SK-N-SH (cell line): ENCODE measurements around the gene PLCB3. TPM values are rescaled to one million over a fixed set of nuclear protein-coding genes. Genes with fewer than 3 reads are reported as not detected.

Source experiments
- CTCF ChIA-PET: fragments of 300-600, 350-600 bp; formaldehyde crosslinking; extraction: SDS; loops from one replicate; lab custom pipeline; 2021; lab: Yijun Ruan, JAX
- POLR2A ChIA-PET: fragments of 350-600 bp; sonication (Branson Sonifier 250); formaldehyde crosslinking; extraction: SDS; loops from one replicate; lab custom pipeline; 2020; ENCODE audit warnings: antibody characterized with exemption, inconsistent platforms; lab: Yijun Ruan, JAX
- DNase-seq: peaks from one replicate; pipeline ENCODE4 v3.0.0; 2012
- H2AFZ ChIP-seq: fragments of 200-600 bp; sonication (generic); 2 replicates; pipeline ENCODE4 v1.8.1; 2016; ENCODE audit warnings: antibody characterized with exemption, mild to moderate bottlenecking, low read depth
- H3F3A ChIP-seq: fragments of 200-600 bp; sonication (generic); replicated peaks from 2 replicates; pipeline ENCODE3; 2016; ENCODE audit warnings: antibody characterized with exemption, mild to moderate bottlenecking; ENCODE audit not compliant: insufficient read depth
- H3K27ac ChIP-seq, 2 experiments: fragments of 200-500 bp in 1 of 2; fragments of 200-600 bp in 1 of 2; sonication (Bioruptor generic) in 1 of 2; sonication (generic), shearing (Covaris generic) in 1 of 2; 2 replicates each; pipeline versions ENCODE4 v1.5.1 to v1.6.1; 2014 to 2016; ENCODE audit warnings: low read depth in 2 of 2, inconsistent platforms in 1 of 2, low read length in 1 of 2, mild to moderate bottlenecking in 1 of 2, mixed read lengths in 1 of 2
- H3K27me3 ChIP-seq: fragments of 200-600 bp; sonication (generic), shearing (Covaris generic); 2 replicates; pipeline ENCODE4 v1.6.1; 2016; ENCODE audit warnings: mixed run types; ENCODE audit not compliant: insufficient read depth
- H3K36me3 ChIP-seq, 2 experiments: fragments of 200-500 bp in 1 of 2; fragments of 200-600 bp in 1 of 2; sonication (Bioruptor generic) in 1 of 2; sonication (generic) in 1 of 2; replicated peaks in 1 of 2; 2 replicates each; pipeline versions ENCODE3 to v1.5.1; 2014 to 2016; ENCODE audit warnings: low read length in 1 of 2, mild to moderate bottlenecking in 1 of 2; ENCODE audit not compliant: insufficient read depth in 2 of 2, control insufficient read depth in 1 of 2
- H3K4me1 ChIP-seq, 2 experiments: fragments of 200-500 bp in 1 of 2; fragments of 200-600 bp in 1 of 2; sonication (Bioruptor generic) in 1 of 2; sonication (generic), shearing (Covaris generic) in 1 of 2; 2 replicates each; pipeline versions ENCODE4 v1.5.1 to v1.6.1; 2014 to 2016; ENCODE audit warnings: low read depth in 1 of 2, low read length in 1 of 2, mixed run types in 1 of 2; ENCODE audit not compliant: insufficient read depth in 2 of 2, control insufficient read depth in 1 of 2
- H3K4me2 ChIP-seq: fragments of 200-600 bp; sonication (generic), shearing (Covaris generic); 2 replicates; pipeline ENCODE4 v1.6.1; 2017; ENCODE audit warnings: mixed run types
- H3K4me3 ChIP-seq, 2 experiments: fragments of 200-500 bp in 1 of 2; fragments of 200-600 bp in 1 of 2; sonication (Bioruptor generic) in 1 of 2; sonication (generic), shearing (Covaris generic) in 1 of 2; 2 replicates each; pipeline versions ENCODE4 v1.5.1 to v1.8.1; 2014 to 2016; ENCODE audit warnings: low read depth in 2 of 2, inconsistent platforms in 1 of 2, low read length in 1 of 2, mild to moderate bottlenecking in 1 of 2, mixed read lengths in 1 of 2, moderate library complexity in 1 of 2
- H3K79me2 ChIP-seq: fragments of 200-600 bp; sonication (generic); 2 replicates; pipeline ENCODE4 v1.8.1; 2017; ENCODE audit warnings: mild to moderate bottlenecking; ENCODE audit not compliant: insufficient read depth
- H3K9ac ChIP-seq: fragments of 200-600 bp; sonication (generic); 2 replicates; pipeline ENCODE4 v1.6.1; 2017; ENCODE audit warnings: mixed run types
- H3K9me2 ChIP-seq: fragments of 200-600 bp; sonication (generic); 2 replicates; pipeline ENCODE4 v1.6.1; 2017; ENCODE audit warnings: mixed run types
- H3K9me3 ChIP-seq: fragments of 200-600 bp; sonication (generic); 2 replicates; pipeline ENCODE4 v1.6.1; 2017; ENCODE audit warnings: mixed run types, mild to moderate bottlenecking, moderate library complexity
- H4K20me1 ChIP-seq: fragments of 200-600 bp; sonication (generic); 2 replicates; pipeline ENCODE4 v1.6.1; 2017; ENCODE audit warnings: mild to moderate bottlenecking, mixed run types; ENCODE audit not compliant: insufficient read depth
- CHD2 ChIP-seq: fragments of 150-350 bp; IDR thresholded peaks from 2 replicates; pipeline ENCODE4 v1.6.1; 2018; ENCODE audit warnings: low read length; ENCODE audit not compliant: partially characterized antibody
- ELF1 ChIP-seq: IDR thresholded peaks from 2 replicates; pipeline ENCODE4 v1.4.0; 2012
- EP300 ChIP-seq, 2 experiments: IDR thresholded peaks; 2 replicates each; pipeline versions ENCODE4 v1.4.0 to v1.6.1; 2012; ENCODE audit warnings: borderline replicate concordance in 1 of 2, low read depth in 1 of 2, low read length in 1 of 2
- EZH2phosphoT487 ChIP-seq: fragments of 200-600 bp; sonication (generic); IDR thresholded peaks from 2 replicates; pipeline ENCODE4 v1.6.1; 2017; ENCODE audit warnings: low read depth, mixed run types, mild to moderate bottlenecking, antibody characterized with exemption, moderate library complexity, borderline replicate concordance
- FOSL2 ChIP-seq: IDR thresholded peaks from 2 replicates; pipeline ENCODE4 v1.4.0; 2012; ENCODE audit warnings: low read depth, mild to moderate bottlenecking, moderate library complexity, borderline replicate concordance
- FOXJ3 ChIP-seq: sonication (generic); formaldehyde crosslinking; IDR thresholded peaks from 2 replicates; pipeline ENCODE4 v1.5.1; 2020; ENCODE audit warnings: mild to moderate bottlenecking, missing genetic modification reagents
- FOXM1 ChIP-seq: IDR thresholded peaks from 2 replicates; pipeline ENCODE4 v1.4.0; 2012; ENCODE audit warnings: low read depth, mild to moderate bottlenecking
- GABPA ChIP-seq: IDR thresholded peaks from 2 replicates; pipeline ENCODE4 v1.4.0; 2012; ENCODE audit warnings: low read depth, mild to moderate bottlenecking
- GATA2 ChIP-seq: sonication (generic); formaldehyde crosslinking; IDR thresholded peaks from 2 replicates; pipeline ENCODE4 v1.5.0; 2020; ENCODE audit warnings: mild to moderate bottlenecking, missing genetic modification reagents
- JUND ChIP-seq: IDR thresholded peaks from 2 replicates; pipeline ENCODE4 v1.4.0; 2012
- MAX ChIP-seq: IDR thresholded peaks from 2 replicates; pipeline ENCODE4 v1.4.0; 2012; ENCODE audit warnings: low read depth
- MEF2A ChIP-seq: IDR thresholded peaks from 2 replicates; pipeline ENCODE4 v1.4.0; 2012; ENCODE audit warnings: low read depth, borderline replicate concordance
- MXI1 ChIP-seq: IDR thresholded peaks from 2 replicates; pipeline ENCODE4 v1.6.1; 2012; ENCODE audit warnings: mild to moderate bottlenecking, low read depth, low read length, improper control_type of control experiment
- NFIC ChIP-seq: IDR thresholded peaks from 2 replicates; pipeline ENCODE4 v1.4.0; 2012; ENCODE audit warnings: borderline replicate concordance
- NRF1 ChIP-seq: IDR thresholded peaks from 2 replicates; pipeline ENCODE4 v1.6.1; 2012; ENCODE audit warnings: low read depth, mild to moderate bottlenecking, low read length
- PBX3 ChIP-seq: IDR thresholded peaks from 2 replicates; pipeline ENCODE4; 2012
- POLR2AphosphoS5 ChIP-seq: IDR thresholded peaks from 2 replicates; pipeline ENCODE4 v1.6.1; 2012; ENCODE audit warnings: low read depth, low read length
- RAD21 ChIP-seq: IDR thresholded peaks from 2 replicates; pipeline ENCODE4 v1.6.1; 2012; ENCODE audit warnings: mild to moderate bottlenecking, low read length
- RCOR1 ChIP-seq: fragments of 150-350 bp; IDR thresholded peaks from 2 replicates; pipeline ENCODE4 v1.6.1; 2017; ENCODE audit warnings: antibody characterized with exemption, low read length
- RFX5 ChIP-seq: IDR thresholded peaks from 2 replicates; pipeline ENCODE4 v1.6.1; 2012; ENCODE audit warnings: mild to moderate bottlenecking, improper control_type of control experiment, low read length
- RXRA ChIP-seq: IDR thresholded peaks from 2 replicates; pipeline ENCODE4 v1.4.0; 2012; ENCODE audit warnings: low read depth, mild to moderate bottlenecking, borderline replicate concordance
- SMC3 ChIP-seq: IDR thresholded peaks from 2 replicates; pipeline ENCODE4 v1.6.1; 2012; ENCODE audit warnings: low read depth, low read length, improper control_type of control experiment
- TAF1 ChIP-seq: IDR thresholded peaks from 2 replicates; pipeline ENCODE4 v1.6.1; 2012; ENCODE audit warnings: low read depth, mild to moderate bottlenecking, low read length, moderate library complexity, borderline replicate concordance
- TCF12 ChIP-seq: IDR thresholded peaks from 2 replicates; pipeline ENCODE4 v1.4.0; 2012
- TEAD4 ChIP-seq: IDR thresholded peaks from 2 replicates; pipeline ENCODE4 v1.4.0; 2012; ENCODE audit warnings: mild to moderate bottlenecking, borderline replicate concordance; ENCODE audit not compliant: insufficient read depth
- USF1 ChIP-seq: IDR thresholded peaks from 2 replicates; pipeline ENCODE4 v1.4.0; 2012; ENCODE audit warnings: low read depth, borderline replicate concordance
- USF2 ChIP-seq: fragments of 150-350 bp; IDR thresholded peaks from 2 replicates; pipeline ENCODE4 v1.6.1; 2017; ENCODE audit warnings: antibody characterized with exemption, low read length, low read depth, borderline replicate concordance
- YY1 ChIP-seq: IDR thresholded peaks from 2 replicates; pipeline ENCODE4 v1.4.0; 2012; ENCODE audit warnings: low read depth, mild to moderate bottlenecking
- WGBS: methylation state at CpG from one replicate; pipeline ENCODE4 v1.1.6; 2017; ENCODE audit warnings: low lambda C conversion rate; 5-methylcytosine and 5-hydroxymethylcytosine counted together
- polyA plus RNA-seq, 3 experiments: library from polyadenylated mRNA; depleted of rRNA; stranded (reverse); fragments of >200 nt; gene quantifications; 2 replicates each; pipeline ENCODE4 v1.2.3, GENCODE V29; 2012
- TF ChIP-seq, protein P1 (sequence below): IDR thresholded peaks from 2 replicates; pipeline ENCODE4 v1.4.0; 2012; ENCODE audit warnings: low read depth, borderline replicate concordance

PLCB3 gene
- polyA plus RNA-seq, 1 of the 3 experiments (the other 2 are of a cell fraction): 30.4 TPM

GRCh38 chr11:64241491-64242374 is 9.6 kb upstream of the PLCB3 start:
- POLR2A ChIA-PET: interaction anchor here (0.6 to 12.4 kb wide), 13 partner anchors 8 to 152 kb away, joined by 3 to 112 read pairs (median 4); partner anchors contain the start of genes BAD, DNAJC4, ESRRA and GPR137
- Histone ChIP-seq H3K9me2 (no peaks in the 10 kb centered on the region), H3K27me3 (no peaks in the 10 kb centered on the region), H3K79me2 (peaks cover 48% of the 10 kb centered on the region), H3K9me3 (no peaks in the 10 kb centered on the region), H4K20me1 (no peaks in the 10 kb centered on the region), H2AFZ (0 out of 2 replicates have a peak overlapping the region, but pooled peaks have one; percentile 0), H3K4me3 (peak overlapping the region; percentile 78 to 92), H3F3A (peaks cover 28% of the 10 kb centered on the region), H3K36me3 (peaks cover 10 to 32% of the 10 kb centered on the region in 2 experiments), H3K27ac (peak overlapping the region; percentile 67 to 90; a peak in 3 of 4 replicates), H3K4me2 (peak overlapping the region; percentile 98), H3K9ac (peak overlapping the region; percentile 84), H3K4me1 (peaks cover 15 to 38% of the 10 kb centered on the region in 2 experiments; a peak in 2 of 4 replicates)
- CTCF ChIA-PET: interaction anchor here (0.6 to 3.3 kb wide), 5 partner anchors 10 to 89 kb away, joined by 3 to 17 read pairs (median 6); partner anchors contain the start of gene PLCB3
- peak; percentile 95 for DNase-seq
- WGBS: under 1% methylated on average over 34 of the region's 63 CpGs
- TF ChIP-seq EZH2phosphoT487: no peak
- no peak for TF ChIP-seq FOXM1
- TF ChIP-seq POLR2AphosphoS5: peak; percentile 65; the same call in 1 of the 2 replicates
- no peak for TF ChIP-seq RFX5
- TF ChIP-seq TCF12: no peak
- TF ChIP-seq TEAD4: no peak
- no peak for TF ChIP-seq RAD21
- TF ChIP-seq FOXJ3 (CRISPR knock-in tag): no peak
- no peak for TF ChIP-seq MEF2A
- peak; percentile 96 for TF ChIP-seq PBX3
- TF ChIP-seq CHD2: no peak
- no peak for TF ChIP-seq USF1
- no peak for TF ChIP-seq NFIC
- peak; percentile 66 for TF ChIP-seq TAF1
- TF ChIP-seq MAX: no peak
- no peak for TF ChIP-seq USF2
- TF ChIP-seq SMC3: no peak
- no peak for TF ChIP-seq JUND
- no peak for TF ChIP-seq GATA2 (CRISPR knock-in tag)
- TF ChIP-seq EP300 (IDR thresholded peaks at IDR 0.05; ENCODE audit: borderline replicate concordance in 1 of 2, low read depth in 1 of 2, low read length in 1 of 2): no peak
- TF ChIP-seq NRF1: no peak
- no peak for TF ChIP-seq ELF1
- TF ChIP-seq, protein P1, sequence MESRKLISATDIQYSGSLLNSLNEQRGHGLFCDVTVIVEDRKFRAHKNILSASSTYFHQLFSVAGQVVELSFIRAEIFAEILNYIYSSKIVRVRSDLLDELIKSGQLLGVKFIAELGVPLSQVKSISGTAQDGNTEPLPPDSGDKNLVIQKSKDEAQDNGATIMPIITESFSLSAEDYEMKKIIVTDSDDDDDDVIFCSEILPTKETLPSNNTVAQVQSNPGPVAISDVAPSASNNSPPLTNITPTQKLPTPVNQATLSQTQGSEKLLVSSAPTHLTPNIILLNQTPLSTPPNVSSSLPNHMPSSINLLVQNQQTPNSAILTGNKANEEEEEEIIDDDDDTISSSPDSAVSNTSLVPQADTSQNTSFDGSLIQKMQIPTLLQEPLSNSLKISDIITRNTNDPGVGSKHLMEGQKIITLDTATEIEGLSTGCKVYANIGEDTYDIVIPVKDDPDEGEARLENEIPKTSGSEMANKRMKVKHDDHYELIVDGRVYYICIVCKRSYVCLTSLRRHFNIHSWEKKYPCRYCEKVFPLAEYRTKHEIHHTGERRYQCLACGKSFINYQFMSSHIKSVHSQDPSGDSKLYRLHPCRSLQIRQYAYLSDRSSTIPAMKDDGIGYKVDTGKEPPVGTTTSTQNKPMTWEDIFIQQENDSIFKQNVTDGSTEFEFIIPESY: no peak
- peak; percentile 7; the same call in 1 of the 2 replicates for TF ChIP-seq GABPA
- no peak for TF ChIP-seq FOSL2
- peak; percentile 83 for TF ChIP-seq YY1
- no peak for TF ChIP-seq RCOR1
- no peak; the same call in 1 of the 2 replicates for TF ChIP-seq MXI1
- no peak for TF ChIP-seq RXRA
